GM18873 (cell line): ENCODE measurements around the gene FSTL1.

Experiments used
- ATAC-seq: cut with Tn5 transposase; IDR thresholded peaks from one replicate; pipeline ENCODE4 v1.9.1; 2021; ENCODE audit warnings: mild to moderate bottlenecking, moderate library complexity, moderate number of reproducible peaks; ENCODE audit not compliant: unreplicated experiment, low FRiP score

Gene FSTL1

GRCh38 chr3:120469440-120469839 lies 18.6 kb upstream of the FSTL1 start:
- no peak for ATAC-seq

GRCh38 chr3:120468635-120469295 lies 18.0 kb upstream of the FSTL1 start:
- no peak for ATAC-seq

- ATAC-seq = no peak
These were observed 11.7 kb upstream of the FSTL1 start for GRCh38 chr3:120462409-120462959.

GRCh38 chr3:120461416-120461815 lies 10.6 kb upstream of the FSTL1 start:
- no peak for ATAC-seq

GRCh38 chr3:120460862-120461261 lies 10.1 kb upstream of the FSTL1 start:
- no peak for ATAC-seq

GRCh38 chr3:120460181-120460790 lies 9.5 kb upstream of the FSTL1 start:
- ATAC-seq = no peak

- ATAC-seq = no peak
These were observed 8.4 kb upstream of the FSTL1 start for GRCh38 chr3:120459196-120459595.

GRCh38 chr3:120457827-120458226 lies 7.0 kb upstream of the FSTL1 start:
- no peak for ATAC-seq

GRCh38 chr3:120454076-120454689 lies 3.4 kb upstream of the FSTL1 start:
- no peak for ATAC-seq

- ATAC-seq = no peak
These were observed 2.0 kb upstream of the FSTL1 start for GRCh38 chr3:120452816-120453215.

GRCh38 chr3:120451806-120452205 lies 1.0 kb upstream of the FSTL1 start:
- ATAC-seq = no peak

- no peak for ATAC-seq
These were observed 525 bp upstream of the FSTL1 start for GRCh38 chr3:120451272-120451761.

- no peak for ATAC-seq
These were observed 842 bp downstream of the FSTL1 start for GRCh38 chr3:120449701-120450599.

- ATAC-seq = no peak
These were observed 1.5 kb downstream of the FSTL1 start for GRCh38 chr3:120449251-120449650.

- ATAC-seq = no peak
These were observed 2.0 kb downstream of the FSTL1 start for GRCh38 chr3:120448756-120449155.

GRCh38 chr3:120446891-120447668 lies 3.7 kb downstream of the FSTL1 start:
- no peak for ATAC-seq

GRCh38 chr3:120445654-120446053 lies 5.1 kb downstream of the FSTL1 start:
- ATAC-seq = no peak

- ATAC-seq = no peak
These were observed 7.1 kb downstream of the FSTL1 start for GRCh38 chr3:120443626-120444123.

GRCh38 chr3:120442975-120443517 lies 7.7 kb downstream of the FSTL1 start:
- no peak for ATAC-seq
